HEK293T (cell line): Measurements from ENCODE around the gene CD247.

ENCODE experiments used
- CTCF ChIA-PET: fragments of 350-600 bp; formaldehyde crosslinking; extraction: SDS; loops from one replicate; lab custom pipeline; 2021; ENCODE audit warnings: antibody characterized with exemption, inconsistent platforms; lab: Yijun Ruan, JAX
- POLR2A ChIA-PET: fragments of 350-600 bp; formaldehyde crosslinking; extraction: SDS; loops from one replicate; lab custom pipeline; 2020; ENCODE audit warnings: antibody characterized with exemption, inconsistent platforms; lab: Yijun Ruan, JAX
- DNase-seq: peaks from one replicate; pipeline ENCODE4 v3.0.0; 2012; ENCODE audit warnings: mixed read lengths; ENCODE audit errors: extremely low spot score
- ARNT ChIP-seq: fragments of 450-650 bp; IDR thresholded peaks from 2 replicates; pipeline ENCODE4 v1.6.1; 2017; ENCODE audit warnings: mild to moderate bottlenecking
- BHLHE40 ChIP-seq: fragments of 450-650 bp; IDR thresholded peaks from 2 replicates; pipeline ENCODE4 v1.6.1; 2016; ENCODE audit warnings: mild to moderate bottlenecking, moderate library complexity, borderline replicate concordance
- CTBP1 ChIP-seq: fragments of 450-650 bp; IDR thresholded peaks from 2 replicates; pipeline ENCODE4 v1.6.1; 2016; ENCODE audit warnings: borderline replicate concordance
- ELF4 ChIP-seq: fragments of 450-650 bp; IDR thresholded peaks from 2 replicates; pipeline ENCODE4 v1.6.1; 2017; ENCODE audit warnings: antibody characterized with exemption
- FOXA1 ChIP-seq: fragments of 450-650 bp; IDR thresholded peaks from 2 replicates; pipeline ENCODE4 v1.6.1; 2016; ENCODE audit warnings: mild to moderate bottlenecking
- FOXK2 ChIP-seq: fragments of 450-650 bp; IDR thresholded peaks from 2 replicates; pipeline ENCODE4 v1.6.1; 2016; ENCODE audit warnings: mild to moderate bottlenecking
- FOXM1 ChIP-seq: fragments of 450-650 bp; IDR thresholded peaks from 2 replicates; pipeline ENCODE4 v1.6.1; 2017; ENCODE audit warnings: mild to moderate bottlenecking, borderline replicate concordance
- HDGF ChIP-seq: fragments of 450-650 bp; IDR thresholded peaks from 2 replicates; pipeline ENCODE4 v1.6.1; 2017; ENCODE audit warnings: antibody characterized with exemption, borderline replicate concordance
- L3MBTL2 ChIP-seq: fragments of 450-650 bp; conservative IDR thresholded peaks from 2 replicates; pipeline ENCODE4 v1.6.1; 2016; ENCODE audit warnings: mild to moderate bottlenecking
- LEF1 ChIP-seq: fragments of 450-650 bp; IDR thresholded peaks from 2 replicates; pipeline ENCODE4 v1.6.1; 2017; ENCODE audit warnings: mild to moderate bottlenecking, borderline replicate concordance
- NFRKB ChIP-seq: fragments of 450-650 bp; IDR thresholded peaks from 2 replicates; pipeline ENCODE4 v1.6.1; 2016; ENCODE audit warnings: mild to moderate bottlenecking, moderate library complexity
- PKNOX1 ChIP-seq: fragments of 450-650 bp; IDR thresholded peaks from 2 replicates; pipeline ENCODE4 v1.6.1; 2016
- SP1 ChIP-seq: fragments of 450-650 bp; IDR thresholded peaks from 2 replicates; pipeline ENCODE4 v1.6.1; 2017
- SUZ12 ChIP-seq: fragments of 450-650 bp; IDR thresholded peaks from 2 replicates; pipeline ENCODE4 v1.6.1; 2016; ENCODE audit warnings: mild to moderate bottlenecking
- TARDBP ChIP-seq: fragments of 450-650 bp; IDR thresholded peaks from 2 replicates; pipeline ENCODE4 v1.6.1; 2016
- ZNF384 ChIP-seq: fragments of 450-650 bp; IDR thresholded peaks from 2 replicates; pipeline ENCODE4 v1.6.1; 2016

The CD247 gene

GRCh38 chr1:167489571-167490340, 28.6 kb downstream of the CD247 start:
- TF ChIP-seq L3MBTL2 (no peak), SUZ12 (no peak), FOXM1 (no peak), TARDBP (no peak), ARNT (no peak), BHLHE40 (no peak), ZNF384 (no peak), LEF1 (no peak), ELF4 (no peak), PKNOX1 (no peak), NFRKB (no peak)
- ChIA-PET CTCF (no interaction called here), POLR2A (no interaction called here)
- no peak for DNase-seq

- no peak for TF ChIP-seq SP1
- TF ChIP-seq FOXM1 = no peak
- TF ChIP-seq TARDBP = no peak
- no peak for TF ChIP-seq CTBP1
- TF ChIP-seq SUZ12 = no peak
- no peak for TF ChIP-seq NFRKB
- TF ChIP-seq ARNT = no peak
- TF ChIP-seq FOXK2 = no peak
- TF ChIP-seq FOXA1 = no peak
- no peak for TF ChIP-seq ELF4
- no peak for TF ChIP-seq HDGF
- no peak for TF ChIP-seq BHLHE40
- TF ChIP-seq L3MBTL2 = no peak
- TF ChIP-seq PKNOX1 = no peak
- TF ChIP-seq ZNF384 = no peak
- TF ChIP-seq LEF1 = no peak
- ChIA-PET CTCF (no interaction called here), POLR2A (no interaction called here)
- no peak for DNase-seq
These were observed 29.5 kb downstream of the CD247 start for GRCh38 chr1:167488786-167489185.

GRCh38 chr1:167487614-167488013, 30.7 kb downstream of the CD247 start:
- no peak for DNase-seq
- CTCF ChIA-PET = no interaction called here
- TF ChIP-seq FOXA1 (no peak), ELF4 (no peak), ZNF384 (no peak)
- POLR2A ChIA-PET = interaction anchor here (1.0 kb wide), 1 partner anchor 33 kb away, joined by 3 read pairs; no protein-coding TSS in a partner anchor

GRCh38 chr1:167486090-167486824, 32.1 kb downstream of the CD247 start:
- CTCF ChIA-PET = no interaction called here

More at GRCh38 chr1:167486090-167486824, 32.1 kb downstream of the CD247 start:
- POLR2A ChIA-PET = no interaction called here
- TF ChIP-seq FOXK2 (no peak), FOXA1 (no peak), HDGF (no peak), CTBP1 (no peak), PKNOX1 (no peak), ARNT (no peak), SUZ12 (no peak), BHLHE40 (no peak), ZNF384 (no peak), SP1 (no peak), TARDBP (no peak), LEF1 (no peak), NFRKB (no peak), L3MBTL2 (no peak), FOXM1 (no peak), ELF4 (no peak)
- DNase-seq = no peak
